GM12878 (cell line): ENCODE results near the gene RCE1. TPM values are rescaled to one million over a fixed set of nuclear protein-coding genes. Genes with fewer than 3 reads are reported as not detected.

ENCODE experiments used
- ATAC-seq: fragments of 200-7000 bp; cut with Tn5 transposase; 3 replicates; pipeline ENCODE4 v1.9.1; 2020; ENCODE audit warnings: mild to moderate bottlenecking, moderate library complexity
- BruUV-seq: library from RNA; stranded (reverse); fragments of 400-500 nt; replicated peaks from 2 replicates; lab custom pipeline; 2021; lab: Mats Ljungman, UMichigan
- CTCF ChIA-PET: fragments of 300-600 bp; sonication (Branson Sonifier 250); formaldehyde crosslinking; extraction: SDS; loops from one replicate; lab custom pipeline; 2021; ENCODE audit warnings: inconsistent platforms; lab: Yijun Ruan, JAX
- POLR2A ChIA-PET: fragments of 350-600 bp; formaldehyde crosslinking; extraction: SDS; loops from one replicate; lab custom pipeline; 2021; ENCODE audit warnings: inconsistent platforms; lab: Charles Lee
- RAD21 ChIA-PET: fragments of 300-600 bp; sonication (Branson Sonifier 250); formaldehyde crosslinking; loops from one replicate; lab custom pipeline; 2023; ENCODE audit warnings: antibody characterized with exemption; ENCODE audit not compliant: unreplicated experiment; lab: Charles Lee
- SMC1A ChIA-PET: fragments of 300-600 bp; sonication (Branson Sonifier 250); formaldehyde crosslinking; loops from one replicate; lab custom pipeline; 2023; ENCODE audit not compliant: unreplicated experiment, uncharacterized antibody; lab: Charles Lee
- DNase-seq: peaks from one replicate; pipeline ENCODE4 v3.0.0-alpha.2; 2011; ENCODE audit warnings: low read depth, low spot score
- FAIRE-seq: peaks from 3 replicates; lab custom pipeline; 2011; peaks lifted over from hg19 to GRCh38; lab: Jason Lieb, UNC
- H2AFZ ChIP-seq: 2 replicates; pipeline ENCODE4 v1.6.0; 2011; ENCODE audit warnings: low read depth, low read length, control low read depth; ENCODE audit not compliant: control insufficient read depth
- H3K27ac ChIP-seq: 2 replicates; pipeline ENCODE4 v1.5.1; 2011; ENCODE audit warnings: control low read depth; ENCODE audit not compliant: control insufficient read depth, insufficient read depth
- H3K27me3 ChIP-seq, 2 experiments: replicated peaks in 1 of 2; 2 replicates each; pipeline versions ENCODE4 v1.6.0 to v1.6.1; 2011; ENCODE audit warnings: low read length in 1 of 2; ENCODE audit not compliant: control insufficient read depth in 2 of 2, insufficient read depth in 2 of 2
- H3K36me3 ChIP-seq, 2 experiments: 2 replicates each; pipeline ENCODE4 v1.5.1; 2011; ENCODE audit warnings: low read length in 1 of 2; ENCODE audit not compliant: control insufficient read depth in 2 of 2, insufficient read depth in 2 of 2
- H3K4me1 ChIP-seq: 2 replicates; pipeline ENCODE4 v1.6.1; 2011; ENCODE audit warnings: mild to moderate bottlenecking, low read length, moderate library complexity, mixed read lengths; ENCODE audit not compliant: control insufficient read depth, insufficient read depth
- H3K4me2 ChIP-seq: 2 replicates; pipeline ENCODE4 v1.6.0; 2011; ENCODE audit warnings: control low read depth; ENCODE audit not compliant: control insufficient read depth, insufficient read depth
- H3K4me3 ChIP-seq: fragments of 200-600 bp; sonication (generic); 2 replicates; pipeline ENCODE4 v1.5.1; 2016
- H3K79me2 ChIP-seq: 2 replicates; pipeline ENCODE4 v1.6.0; 2011; ENCODE audit warnings: low read length; ENCODE audit not compliant: control insufficient read depth, insufficient read depth
- H3K9ac ChIP-seq: 2 replicates; pipeline ENCODE4 v1.8.0; 2011; ENCODE audit warnings: low read length, control low read depth, mixed read lengths; ENCODE audit not compliant: control insufficient read depth, insufficient read depth
- H3K9me3 ChIP-seq: replicated peaks from 3 replicates; pipeline ENCODE4 v1.5.1; 2011; ENCODE audit warnings: mild to moderate bottlenecking, low read length; ENCODE audit not compliant: control insufficient read depth, insufficient read depth
- H4K20me1 ChIP-seq: 2 replicates; pipeline ENCODE4 v1.6.0; 2011; ENCODE audit not compliant: control insufficient read depth, insufficient read depth
- MTA3 ChIP-seq: IDR thresholded peaks from 2 replicates; pipeline ENCODE4 v1.6.1; 2012; ENCODE audit warnings: low read length, inconsistent platforms, borderline replicate concordance
- NR2C1 ChIP-seq: fragments of 450-650 bp; IDR thresholded peaks from 2 replicates; pipeline ENCODE4 v1.6.1; 2017; ENCODE audit warnings: antibody characterized with exemption, mild to moderate bottlenecking, moderate library complexity
- SIN3A ChIP-seq: IDR thresholded peaks from 2 replicates; pipeline ENCODE4 v1.6.1; 2012; ENCODE audit warnings: low read depth, low read length, improper control_type of control experiment
- SMC3 ChIP-seq: IDR thresholded peaks from 2 replicates; pipeline ENCODE4 v1.6.1; 2011; ENCODE audit warnings: low read length, improper control_type of control experiment, borderline replicate concordance
- SUZ12 ChIP-seq: fragments of 200-600 bp; sonication (generic); IDR thresholded peaks from one replicate; pipeline ENCODE4 v1.6.1; 2018; ENCODE audit warnings: antibody characterized with exemption, mild to moderate bottlenecking; ENCODE audit not compliant: unreplicated experiment
- TARDBP ChIP-seq: IDR thresholded peaks from 2 replicates; pipeline ENCODE4 v1.6.1; 2016; ENCODE audit warnings: borderline replicate concordance
- WRNIP1 ChIP-seq: IDR thresholded peaks from 2 replicates; pipeline ENCODE4 v1.6.1; 2011; ENCODE audit warnings: low read depth, low read length, improper control_type of control experiment, borderline replicate concordance
- WGBS: methylation state at CpG from one replicate; pipeline ENCODE4 v1.1.6; 2016; ENCODE audit warnings: low lambda C conversion rate; ENCODE audit not compliant: insufficient replicate concordance, insufficient coverage; ENCODE audit errors: missing lambda C conversion rate; 5-methylcytosine and 5-hydroxymethylcytosine counted together
- in situ Hi-C: fragments of 300-500 bp; cut with MboI; formaldehyde crosslinking; loops from 9 replicates; pipeline ENCODE4 v1.14.3; 2018; ENCODE audit warnings: mixed read lengths
- intact Hi-C: fragments of 100-400 bp; cut with micrococcal nuclease; formaldehyde crosslinking; loops from one replicate; pipeline ENCODE4 v1.14.2; 2022; ENCODE audit not compliant: unreplicated experiment
- polyA plus RNA-seq, 11 experiments: library from polyadenylated mRNA; depleted of rRNA in 4 of 11; unstranded in 6 of 11; stranded (reverse) in 5 of 11; fragments of >200 nt; fragmentation: Nextera tagmentation in 4 of 11; fragmentation: Illumina TruSeq in 1 of 11; extraction: Ambion mirVana in 4 of 11; extraction: Trizol in 1 of 11; gene quantifications; 1 replicate in 1 of 11; 2 replicates in 10 of 11; pipeline versions ENCODE4 v1.2.1 to v1.2.3, GENCODE V29; 2011 to 2016; ENCODE audit warnings: inconsistent platforms in 2 of 11, missing spikeins in 2 of 11, low read depth in 1 of 11
- total RNA-seq, 4 experiments: library from RNA; depleted of rRNA in 3 of 4; stranded (reverse); fragments of >200 nt in 3 of 4; fragmentation: Illumina TruSeq in 1 of 4; extraction: Trizol in 1 of 4; gene quantifications; 2 replicates each; pipeline versions ENCODE4 v1.2.1 to v1.2.3, GENCODE V29; 2013 to 2021
- TF ChIP-seq, protein P1 (sequence below), 3 experiments: IDR thresholded peaks in 2 of 3; conservative IDR thresholded peaks in 1 of 3; 2 replicates each; pipeline ENCODE4 v1.5.1; 2011; ENCODE audit warnings: low read depth in 3 of 3, low read length in 3 of 3, mild to moderate bottlenecking in 3 of 3, control low read depth in 2 of 3, moderate library complexity in 2 of 3, inconsistent platforms in 1 of 3, mixed read lengths in 1 of 3; ENCODE audit not compliant: control insufficient read depth in 2 of 3, insufficient read depth in 1 of 3; ENCODE audit errors: extremely low read depth in 1 of 3
- TF ChIP-seq, protein P2 (sequence below): IDR thresholded peaks from 2 replicates; pipeline ENCODE4 v1.6.1; 2011; ENCODE audit warnings: low read depth, mild to moderate bottlenecking, low read length, moderate library complexity, borderline replicate concordance; ENCODE audit errors: extremely low read depth
- TF ChIP-seq, protein P3 (sequence below): IDR thresholded peaks from 2 replicates; pipeline ENCODE4 v1.6.1; 2011; ENCODE audit warnings: low read depth, low read length, improper control_type of control experiment, borderline replicate concordance
- TF ChIP-seq, protein P4 (sequence below): IDR thresholded peaks from 2 replicates; pipeline ENCODE4 v1.6.1; 2011; ENCODE audit warnings: borderline replicate concordance, low read depth, mild to moderate bottlenecking, moderate library complexity, low read length; ENCODE audit not compliant: insufficient read depth, poor library complexity, severe bottlenecking

RCE1 gene
- total and polyA plus RNA-seq, 10 of the 15 experiments (the other 5 are each of a cell fraction or from before 2014, with no cell fraction given) = 0.79 to 32.9 (median 16.4) TPM

DNA sequence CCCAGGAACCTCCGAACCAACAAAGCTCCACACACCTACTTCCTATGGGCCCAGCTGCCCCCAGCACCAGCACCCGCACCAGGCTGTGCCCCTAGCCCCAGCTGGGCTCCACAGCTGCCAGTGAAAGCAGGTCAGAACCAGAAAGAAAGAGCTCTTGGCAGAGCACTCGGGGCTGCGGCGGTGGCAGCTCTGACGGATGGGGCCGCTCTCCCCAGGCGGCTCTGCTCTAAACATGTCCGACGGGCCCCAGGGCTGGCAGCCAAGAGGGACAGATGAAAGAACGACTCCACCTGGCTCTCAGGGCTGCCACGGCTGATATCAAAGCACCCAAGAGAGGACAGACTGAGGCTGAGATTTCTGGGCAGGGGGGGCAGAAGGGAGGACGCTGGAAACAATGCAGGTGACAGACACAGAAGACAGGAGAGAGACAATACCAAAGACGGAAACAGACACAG is 39.3 kb downstream of the RCE1 start (continued):
- TF ChIP-seq, protein P1, sequence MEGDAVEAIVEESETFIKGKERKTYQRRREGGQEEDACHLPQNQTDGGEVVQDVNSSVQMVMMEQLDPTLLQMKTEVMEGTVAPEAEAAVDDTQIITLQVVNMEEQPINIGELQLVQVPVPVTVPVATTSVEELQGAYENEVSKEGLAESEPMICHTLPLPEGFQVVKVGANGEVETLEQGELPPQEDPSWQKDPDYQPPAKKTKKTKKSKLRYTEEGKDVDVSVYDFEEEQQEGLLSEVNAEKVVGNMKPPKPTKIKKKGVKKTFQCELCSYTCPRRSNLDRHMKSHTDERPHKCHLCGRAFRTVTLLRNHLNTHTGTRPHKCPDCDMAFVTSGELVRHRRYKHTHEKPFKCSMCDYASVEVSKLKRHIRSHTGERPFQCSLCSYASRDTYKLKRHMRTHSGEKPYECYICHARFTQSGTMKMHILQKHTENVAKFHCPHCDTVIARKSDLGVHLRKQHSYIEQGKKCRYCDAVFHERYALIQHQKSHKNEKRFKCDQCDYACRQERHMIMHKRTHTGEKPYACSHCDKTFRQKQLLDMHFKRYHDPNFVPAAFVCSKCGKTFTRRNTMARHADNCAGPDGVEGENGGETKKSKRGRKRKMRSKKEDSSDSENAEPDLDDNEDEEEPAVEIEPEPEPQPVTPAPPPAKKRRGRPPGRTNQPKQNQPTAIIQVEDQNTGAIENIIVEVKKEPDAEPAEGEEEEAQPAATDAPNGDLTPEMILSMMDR (IDR thresholded peaks at IDR 0.05 in 2 of 3, conservative IDR thresholded peaks at IDR 0.05 in 1 of 3; ENCODE audit: control insufficient read depth in 2 of 3, extremely low read depth in 1 of 3, insufficient read depth in 1 of 3, low read depth in 3 of 3, low read length in 3 of 3) = no peak
- TF ChIP-seq, protein P2, sequence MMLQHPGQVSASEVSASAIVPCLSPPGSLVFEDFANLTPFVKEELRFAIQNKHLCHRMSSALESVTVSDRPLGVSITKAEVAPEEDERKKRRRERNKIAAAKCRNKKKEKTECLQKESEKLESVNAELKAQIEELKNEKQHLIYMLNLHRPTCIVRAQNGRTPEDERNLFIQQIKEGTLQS = no peak
- TF ChIP-seq TARDBP (no peak), NR2C1 (no peak)

DNA sequence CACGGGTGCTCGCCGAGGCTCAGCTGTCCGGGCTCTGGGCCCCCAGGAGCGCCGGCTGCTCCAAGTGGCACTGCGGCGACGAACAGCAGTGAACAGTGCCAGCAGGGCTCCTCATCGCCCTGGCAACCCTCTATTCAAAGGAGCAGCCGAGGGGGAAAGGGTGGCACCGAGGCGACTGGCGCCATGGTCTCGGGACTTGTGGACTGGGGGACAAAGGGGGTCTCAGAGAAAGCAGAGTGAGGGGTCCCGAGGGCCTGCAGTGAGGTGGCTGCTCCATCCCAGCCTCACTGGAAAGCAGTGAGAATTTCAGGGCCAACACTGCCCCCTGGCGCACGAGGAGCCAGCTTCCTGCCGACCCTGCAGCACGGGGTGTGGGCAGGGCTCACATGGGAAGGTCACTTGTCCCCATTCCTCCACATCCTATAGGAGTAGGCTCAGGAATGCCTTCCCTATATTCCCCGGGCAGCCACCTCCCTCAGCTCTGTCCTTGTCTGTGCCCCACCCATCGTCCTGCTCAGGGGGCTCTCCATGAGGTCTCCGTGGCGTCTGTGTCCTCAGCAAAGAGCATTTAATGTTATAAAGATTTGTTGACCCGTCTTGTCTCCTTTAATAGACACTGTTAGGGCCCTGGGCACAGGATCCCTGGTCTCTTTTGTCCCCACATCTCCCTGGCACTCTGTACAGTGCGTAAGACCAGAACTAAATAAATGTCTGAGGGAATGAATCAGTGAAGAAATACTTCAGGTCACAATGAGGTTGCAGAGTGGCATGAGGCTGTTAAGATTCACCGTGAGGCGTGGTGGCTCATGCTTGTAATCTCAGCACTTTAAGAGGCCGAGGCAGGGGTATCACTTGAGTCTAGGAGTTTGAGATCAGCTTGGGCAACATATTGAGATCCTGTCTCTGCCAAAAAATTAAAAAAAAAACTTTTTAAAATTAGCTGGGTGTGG is 40.0 kb downstream of the RCE1 start:
- Histone ChIP-seq H3K9ac (no peak overlapping the region), H3K9me3 (no peaks in the 10 kb centered on the region), H3K4me3 (no peak overlapping the region), H4K20me1 (no peaks in the 10 kb centered on the region; the same call in 1 of the 2 replicates), H3K36me3 (no peaks in the 10 kb centered on the region), H3K4me2 (no peak overlapping the region), H3K79me2 (no peaks in the 10 kb centered on the region), H2AFZ (no peak overlapping the region), H3K27ac (no peak overlapping the region), H3K4me1 (peaks cover 3% of the 10 kb centered on the region; the same call in 1 of the 2 replicates), H3K27me3 (peaks cover 0 to 3% of the 10 kb centered on the region in 2 experiments; a peak in 2 of 4 replicates)
- ChIA-PET RAD21 (interaction anchor here (1.1 to 2.7 kb wide), 3 partner anchors 11 to 193 kb away, joined by 3 to 7 read pairs (median 3); no protein-coding TSS in a partner anchor), POLR2A (no interaction called here), CTCF (interaction anchor here (0.8 to 2.7 kb wide), 11 partner anchors 10 to 497 kb away, joined by 3 to 11 read pairs (median 3); partner anchors contain the start of genes RBM4B and RCE1), SMC1A (interaction anchor here (1.2 to 1.7 kb wide), 2 partner anchors 41 to 188 kb away, joined by 5 to 7 read pairs; no protein-coding TSS in a partner anchor)
- 34% methylated on average over 29 of the region's 29 CpGs for WGBS
- DNase-seq (no peak), ATAC-seq (peak; percentile 94), FAIRE-seq (peak; percentile 68)
- no TSS peak for BruUV-seq
- in situ Hi-C loops = loop anchor here (5.0 kb wide), 1 partner anchor 191 kb away; no protein-coding TSS in a partner anchor
- intact Hi-C loops = loop anchor here (1.0 to 2.0 kb wide), 2 partner anchors 48 to 189 kb away; no protein-coding TSS in a partner anchor
- TF ChIP-seq, protein P1 (IDR thresholded peaks at IDR 0.05 in 2 of 3, conservative IDR thresholded peaks at IDR 0.05 in 1 of 3; ENCODE audit: control insufficient read depth in 2 of 3, extremely low read depth in 1 of 3, insufficient read depth in 1 of 3, low read depth in 3 of 3, low read length in 3 of 3) = peak; percentile 71 to 77 (median 72)
- TF ChIP-seq, protein P3, sequence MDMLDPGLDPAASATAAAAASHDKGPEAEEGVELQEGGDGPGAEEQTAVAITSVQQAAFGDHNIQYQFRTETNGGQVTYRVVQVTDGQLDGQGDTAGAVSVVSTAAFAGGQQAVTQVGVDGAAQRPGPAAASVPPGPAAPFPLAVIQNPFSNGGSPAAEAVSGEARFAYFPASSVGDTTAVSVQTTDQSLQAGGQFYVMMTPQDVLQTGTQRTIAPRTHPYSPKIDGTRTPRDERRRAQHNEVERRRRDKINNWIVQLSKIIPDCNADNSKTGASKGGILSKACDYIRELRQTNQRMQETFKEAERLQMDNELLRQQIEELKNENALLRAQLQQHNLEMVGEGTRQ = no peak
- no peak for TF ChIP-seq SIN3A
- TF ChIP-seq, protein P4, sequence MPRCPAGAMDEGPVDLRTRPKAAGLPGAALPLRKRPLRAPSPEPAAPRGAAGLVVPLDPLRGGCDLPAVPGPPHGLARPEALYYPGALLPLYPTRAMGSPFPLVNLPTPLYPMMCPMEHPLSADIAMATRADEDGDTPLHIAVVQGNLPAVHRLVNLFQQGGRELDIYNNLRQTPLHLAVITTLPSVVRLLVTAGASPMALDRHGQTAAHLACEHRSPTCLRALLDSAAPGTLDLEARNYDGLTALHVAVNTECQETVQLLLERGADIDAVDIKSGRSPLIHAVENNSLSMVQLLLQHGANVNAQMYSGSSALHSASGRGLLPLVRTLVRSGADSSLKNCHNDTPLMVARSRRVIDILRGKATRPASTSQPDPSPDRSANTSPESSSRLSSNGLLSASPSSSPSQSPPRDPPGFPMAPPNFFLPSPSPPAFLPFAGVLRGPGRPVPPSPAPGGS = no peak
- no peak for TF ChIP-seq SUZ12
- TF ChIP-seq SMC3 = peak; percentile 65; the same call in 1 of the 2 replicates
- no peak for TF ChIP-seq MTA3
- TF ChIP-seq WRNIP1 = no peak
